H7 (cell line): Measurements from ENCODE around the gene RRN3. TPM values are rescaled to one million over a fixed set of nuclear protein-coding genes. Genes with fewer than 3 reads are reported as not detected.
"Not testable (repeated sequence)": the region's sequence is repeated elsewhere in the genome, so short reads cannot be mapped to it uniquely, and the experiment has no call there.

Source experiments
- DNase-seq: peaks from one replicate; pipeline ENCODE4 v3.0.0; 2012
- H3K27me3 ChIP-seq: 2 replicates; pipeline ENCODE4 v1.6.0; 2011; ENCODE audit warnings: mild to moderate bottlenecking, low read length; ENCODE audit not compliant: control insufficient read depth, insufficient read depth
- H3K36me3 ChIP-seq: replicated peaks from 2 replicates; pipeline ENCODE4 v1.5.1; 2011; ENCODE audit warnings: low read length; ENCODE audit not compliant: control insufficient read depth, insufficient read depth
- H3K4me3 ChIP-seq: 2 replicates; pipeline ENCODE4 v1.5.1; 2011; ENCODE audit warnings: low read depth, mild to moderate bottlenecking, control low read depth, low read length, moderate library complexity; ENCODE audit not compliant: insufficient read depth
- total RNA-seq: library from RNA; depleted of rRNA; stranded (reverse); fragments of >200 nt; shearing (Covaris generic); gene quantifications from 2 replicates; pipeline ENCODE4 v1.2.3, GENCODE V29; 2014

The RRN3 gene
- total RNA-seq, 1 experiment from 2014 or later, result 24.8 TPM

DNA sequence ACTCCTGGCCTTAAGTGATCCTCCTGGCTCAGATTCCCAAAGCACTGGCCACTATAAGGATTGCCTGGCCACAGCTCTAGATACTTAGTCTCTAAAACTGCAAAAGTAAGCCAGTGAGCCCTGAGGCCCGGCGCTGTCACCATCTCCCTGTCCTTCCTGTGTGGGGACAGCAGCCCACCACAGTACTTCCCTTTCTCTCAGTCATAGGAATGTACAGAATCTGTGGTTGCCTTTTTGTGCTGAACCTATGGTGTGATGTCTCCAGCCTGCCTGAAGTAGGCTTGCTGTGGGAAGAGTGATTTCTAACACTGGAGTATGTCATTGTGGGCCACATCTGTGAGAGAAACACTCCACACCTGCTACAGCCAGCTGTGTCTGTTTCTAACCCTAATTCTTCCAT, 62.9 kb downstream of the RRN3 start:
- Histone ChIP-seq H3K27me3 (no peaks in the 10 kb centered on the region), H3K4me3 (no peak overlapping the region), H3K36me3 (peaks cover 42% of the 10 kb centered on the region)
- DNase-seq, result no peak

DNA sequence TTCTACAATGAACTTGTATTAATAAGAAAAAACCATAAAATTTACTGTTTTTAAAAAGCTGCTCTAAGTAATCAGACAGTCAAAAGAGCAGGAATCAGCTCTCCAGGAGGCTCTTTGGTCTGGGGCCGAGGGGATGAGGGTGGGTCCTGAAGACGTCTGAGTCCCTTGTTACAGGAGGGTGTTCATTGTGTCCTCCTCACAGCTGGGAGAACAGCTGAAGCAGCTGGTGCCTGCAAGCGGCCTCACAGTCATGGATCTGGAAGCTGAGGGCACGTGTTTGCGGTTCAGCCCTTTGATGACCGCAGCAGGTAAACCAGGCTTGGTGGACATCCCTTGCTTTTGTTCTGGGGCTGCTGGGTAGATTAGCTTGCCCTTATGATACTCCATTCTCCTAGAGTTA, 64.3 kb downstream of the RRN3 start:
- peaks cover 31% of the 10 kb centered on the region for H3K36me3 ChIP-seq
- not testable (repeated sequence) for H3K4me3 ChIP-seq, H3K27me3 ChIP-seq
- DNase-seq, result peak; percentile 15

DNA sequence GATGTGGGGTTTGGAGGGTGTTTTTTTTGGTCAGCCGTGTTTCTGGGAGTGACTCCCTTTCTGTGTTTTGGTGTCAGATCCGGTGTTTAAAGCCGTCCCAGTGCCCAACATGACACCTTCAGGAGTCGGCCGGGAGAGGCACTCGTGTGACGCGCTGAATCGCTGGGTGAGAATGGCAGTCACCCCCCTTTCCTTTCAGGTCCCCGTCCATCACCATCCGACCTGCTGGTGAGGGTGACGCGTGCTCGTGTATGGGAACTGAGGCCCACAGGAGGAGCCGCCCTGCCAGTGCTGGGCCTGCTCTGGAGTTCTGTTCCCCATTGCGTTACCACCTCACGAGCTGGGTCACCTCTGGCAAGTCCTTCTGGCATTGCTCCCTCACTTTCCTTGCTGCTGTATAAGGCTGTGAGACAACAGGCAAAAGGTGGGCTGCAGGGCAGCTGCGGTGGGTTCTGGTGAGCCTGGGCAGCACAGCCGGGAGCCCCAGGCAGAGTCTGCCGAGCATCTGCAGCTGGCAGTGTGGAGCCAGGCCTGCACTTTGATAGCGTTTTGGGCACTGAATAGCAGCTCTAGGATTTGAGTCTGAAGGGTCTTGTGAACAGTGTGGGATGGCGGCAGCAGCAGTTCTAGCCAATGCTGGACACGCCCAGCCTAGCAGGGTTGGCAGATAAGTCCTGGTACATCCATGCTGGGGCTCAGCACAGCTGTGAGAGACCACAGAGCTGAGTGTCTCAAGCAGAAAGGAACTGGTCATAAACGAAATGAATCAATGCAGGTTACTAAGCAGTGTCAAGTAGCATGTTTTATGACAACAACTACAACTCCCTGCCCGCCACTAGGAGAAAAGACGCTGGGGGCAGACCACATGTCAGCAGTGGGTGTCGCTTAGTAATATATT, 65.0 kb downstream of the RRN3 start:
- DNase-seq, result peak; percentile 41
- H3K36me3 ChIP-seq, result peaks cover 27% of the 10 kb centered on the region

DNA sequence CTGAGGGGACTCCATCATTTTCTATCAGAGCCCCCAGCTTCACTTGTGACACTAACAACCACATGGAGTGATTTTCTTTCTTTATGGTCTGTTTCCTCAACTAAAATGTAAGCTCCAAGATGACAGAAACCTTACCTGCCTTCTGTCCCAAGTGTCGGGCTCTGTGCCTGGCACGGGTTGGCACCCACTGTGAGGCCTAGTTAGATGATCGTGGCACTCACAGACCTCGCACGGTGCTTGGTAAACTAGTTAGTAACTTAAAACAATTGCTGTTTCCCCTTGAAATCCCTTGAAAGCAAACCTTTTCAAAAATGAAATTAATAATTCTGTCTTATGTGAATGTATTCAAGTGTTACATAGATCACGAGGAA, 65.7 kb downstream of the RRN3 start:
- peak; percentile 21 for DNase-seq
- not testable (repeated sequence) for H3K27me3 ChIP-seq
- H3K36me3 ChIP-seq, result peaks cover 22% of the 10 kb centered on the region

More for the DNA sequence above, 65.0 kb downstream of the RRN3 start:
- not testable (repeated sequence) for H3K4me3 ChIP-seq, H3K27me3 ChIP-seq

DNA sequence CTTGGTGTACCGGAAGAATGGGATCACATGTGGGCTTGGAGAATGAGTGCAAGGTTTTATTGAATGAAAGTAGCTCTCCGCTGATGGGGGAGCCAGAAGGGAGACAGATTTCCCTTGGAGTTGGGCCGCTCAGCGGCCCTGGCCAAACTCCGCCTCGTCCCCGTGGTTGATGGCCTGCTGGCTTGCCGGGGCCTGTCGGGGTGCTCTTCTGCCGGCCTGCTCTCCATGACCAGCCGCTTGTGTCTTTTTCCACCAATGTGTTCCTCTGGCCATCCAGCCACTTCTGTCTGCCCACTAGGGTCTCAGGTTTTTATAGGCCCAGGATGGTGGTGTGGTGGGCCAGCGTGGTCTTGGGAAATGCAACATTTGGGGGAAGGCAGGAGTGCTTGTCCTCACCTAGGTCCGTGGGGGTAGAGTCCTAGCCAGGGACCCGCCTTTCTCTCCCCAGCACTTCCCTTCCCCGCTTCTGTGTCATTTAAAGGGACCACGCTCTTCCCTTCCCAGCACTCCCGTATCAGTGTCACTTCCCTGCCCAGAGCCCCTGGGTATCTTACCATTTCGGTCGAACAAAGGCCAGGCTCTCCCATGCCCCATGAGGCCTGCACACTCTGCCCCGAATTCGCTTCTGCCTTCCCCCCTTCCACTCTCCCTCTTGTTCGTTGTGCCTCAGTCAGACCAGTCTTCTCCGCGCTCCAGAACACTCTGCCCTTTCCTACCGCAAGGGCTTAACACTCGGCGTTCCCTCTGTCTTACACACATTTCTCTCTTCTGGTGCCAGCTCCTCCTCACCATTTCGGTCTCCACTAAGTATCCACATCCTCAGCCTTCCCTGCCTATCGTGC, 66.3 kb downstream of the RRN3 start:
- H3K36me3 ChIP-seq, result peaks cover 20% of the 10 kb centered on the region
- H3K4me3 ChIP-seq, H3K27me3 ChIP-seq: not testable (repeated sequence)
- peak; percentile 53 for DNase-seq

More for the DNA sequence above, 65.7 kb downstream of the RRN3 start:
- H3K4me3 ChIP-seq, result not testable (repeated sequence)

DNA sequence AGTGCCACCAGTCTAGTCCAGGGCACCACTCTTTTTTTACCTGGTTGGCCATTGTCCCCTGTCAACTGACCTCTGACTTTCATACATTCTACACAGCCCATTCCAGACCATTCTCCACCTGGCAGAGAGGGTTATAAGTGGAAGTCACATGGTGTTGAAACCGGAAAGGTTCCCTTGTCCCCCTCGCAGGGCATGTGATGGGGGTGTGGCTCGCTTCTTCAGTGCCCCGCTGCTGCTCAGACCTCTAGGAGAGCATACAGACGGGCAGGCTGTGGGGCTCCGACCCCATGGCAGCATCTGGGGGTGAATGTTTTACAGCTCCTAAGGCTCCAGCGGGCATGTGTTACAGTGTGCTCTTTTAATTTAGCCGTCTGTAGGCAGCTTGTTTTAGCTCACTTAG, 67.0 kb downstream of the RRN3 start:
- H3K36me3 ChIP-seq, result peaks cover 18% of the 10 kb centered on the region
- not testable (repeated sequence) for H3K27me3 ChIP-seq, H3K4me3 ChIP-seq, DNase-seq

DNA sequence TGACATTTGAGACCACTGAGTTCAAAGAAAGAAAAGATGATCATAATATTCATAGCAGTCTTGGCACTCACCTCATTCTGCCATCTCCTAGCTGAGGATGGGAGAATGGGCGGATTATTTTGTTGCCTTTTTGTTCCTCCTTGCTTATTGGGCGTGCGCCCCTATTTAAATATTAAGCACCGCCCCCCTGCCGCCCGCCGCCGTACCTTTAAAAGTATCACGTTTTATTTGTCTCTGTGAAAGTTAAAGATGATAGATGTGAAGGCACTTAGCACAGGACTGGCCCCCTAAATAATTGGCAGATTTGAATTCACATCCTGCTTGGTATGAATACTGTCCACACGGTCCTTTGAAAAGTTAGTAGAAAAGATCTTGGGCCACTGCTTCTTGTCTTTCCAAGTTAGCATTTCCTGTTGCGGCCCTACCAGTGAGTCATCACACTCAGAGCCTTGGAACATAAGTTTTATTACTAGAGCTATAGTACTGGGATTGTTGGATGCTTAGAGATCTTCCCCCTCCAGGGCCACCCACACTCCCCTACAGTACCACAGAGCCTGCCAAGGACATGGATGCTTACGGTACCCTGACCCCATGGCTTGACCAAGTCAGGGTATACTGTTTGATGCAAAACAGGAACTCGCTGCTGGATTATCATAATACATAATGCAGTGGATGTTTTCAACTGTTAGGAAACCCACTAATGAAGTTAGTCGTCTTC, 68.7 kb downstream of the RRN3 start:
- not testable (repeated sequence) for H3K4me3 ChIP-seq, H3K27me3 ChIP-seq
- DNase-seq, result peak; percentile 63
- peaks cover 13% of the 10 kb centered on the region for H3K36me3 ChIP-seq

DNA sequence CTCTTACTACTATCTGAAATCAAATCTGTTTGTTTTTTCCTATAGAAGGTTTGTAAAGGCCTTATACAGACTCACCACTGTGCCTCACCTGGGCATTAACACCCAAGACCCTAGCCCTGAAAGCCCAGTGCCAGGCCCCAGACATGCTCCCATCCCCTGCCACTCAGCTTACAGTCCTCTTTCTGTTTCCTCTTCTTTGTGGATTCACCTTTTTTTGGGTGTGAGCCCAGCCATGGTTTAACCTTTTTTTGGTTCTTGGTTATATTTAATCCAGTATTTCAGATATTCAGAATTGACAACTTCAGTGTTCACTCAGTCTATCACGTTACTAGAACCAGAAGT, 69.2 kb downstream of the RRN3 start:
- peaks cover 13% of the 10 kb centered on the region for H3K36me3 ChIP-seq
- H3K4me3 ChIP-seq, H3K27me3 ChIP-seq, DNase-seq: not testable (repeated sequence)

DNA sequence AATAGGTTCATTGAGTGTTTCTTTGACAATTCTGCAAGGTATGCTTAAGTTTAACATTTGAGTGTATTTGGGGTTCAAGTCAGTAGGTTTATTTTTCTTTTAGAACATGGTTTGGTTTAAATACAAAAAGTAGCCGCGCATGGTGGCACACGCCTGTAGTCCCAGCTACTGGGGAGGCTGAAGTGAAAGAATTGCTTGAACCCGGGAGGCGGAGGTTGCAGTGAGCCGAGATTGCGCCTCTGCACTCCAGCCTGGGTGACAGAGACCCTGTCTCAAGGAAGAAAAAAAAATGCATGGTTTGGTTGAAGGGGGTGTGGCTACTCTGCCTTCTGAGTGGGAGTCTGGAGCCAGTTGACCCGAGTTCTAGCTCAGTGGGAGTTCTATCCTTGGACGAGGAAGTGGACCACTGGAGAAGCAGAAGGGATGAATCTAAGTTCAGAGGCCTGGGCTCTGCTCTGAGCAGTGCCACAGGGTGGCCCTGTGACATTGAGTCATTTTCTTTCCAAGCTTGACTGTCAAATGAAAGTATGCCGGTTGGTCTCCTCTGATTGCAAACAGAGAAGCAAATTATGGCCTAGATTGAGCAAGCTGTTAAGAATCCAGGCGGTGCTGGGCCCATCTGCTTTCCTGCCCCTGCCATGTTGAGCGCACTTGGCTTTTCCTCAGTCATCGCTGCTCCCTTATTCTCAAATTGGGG, 70.5 kb downstream of the RRN3 start:
- not testable (repeated sequence) for DNase-seq, H3K27me3 ChIP-seq, H3K36me3 ChIP-seq, H3K4me3 ChIP-seq

DNA sequence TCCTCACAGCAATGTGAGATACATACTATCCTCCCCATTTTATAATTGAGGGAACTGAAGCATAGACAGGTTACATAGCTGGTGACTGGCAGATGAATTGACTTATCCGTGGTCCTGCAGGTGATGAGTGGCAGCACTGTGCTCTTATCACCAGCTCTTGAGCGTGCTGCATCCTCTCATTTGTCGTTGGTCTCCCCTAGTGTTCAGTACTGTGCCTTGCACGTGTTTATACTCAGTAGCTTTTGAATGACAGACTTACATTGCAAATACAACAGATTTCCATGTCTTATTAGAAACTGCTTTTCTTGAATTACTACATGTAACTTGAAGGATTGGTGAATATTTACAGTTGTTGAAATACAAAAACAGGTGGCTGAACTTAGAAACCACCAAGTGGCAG, 71.9 kb downstream of the RRN3 start:
- peak; percentile 63 for DNase-seq

DNA sequence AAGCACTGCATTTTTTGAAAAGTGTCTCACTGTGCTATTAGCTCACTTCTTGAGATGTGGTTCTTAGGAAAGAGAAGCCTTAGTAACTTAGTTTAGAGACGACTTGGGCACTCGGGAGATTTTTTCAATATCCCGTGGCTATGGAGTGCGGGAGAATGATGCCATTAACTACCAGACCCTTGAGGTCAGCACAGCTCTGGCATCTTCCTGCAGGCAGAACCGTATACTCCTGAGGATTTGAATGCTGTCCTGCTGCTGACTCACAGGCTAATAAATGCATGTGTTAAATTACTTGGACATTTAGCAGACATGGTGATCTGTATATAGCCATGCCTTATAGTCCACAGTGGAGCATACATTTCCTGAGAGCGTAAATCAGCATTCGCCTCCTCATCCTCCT, 72.6 kb downstream of the RRN3 start:
- not testable (repeated sequence) for DNase-seq, H3K4me3 ChIP-seq, H3K27me3 ChIP-seq
- H3K36me3 ChIP-seq, result peaks cover 10% of the 10 kb centered on the region

More for the DNA sequence above, 71.9 kb downstream of the RRN3 start:
- not testable (repeated sequence) for H3K27me3 ChIP-seq, H3K4me3 ChIP-seq, H3K36me3 ChIP-seq

DNA sequence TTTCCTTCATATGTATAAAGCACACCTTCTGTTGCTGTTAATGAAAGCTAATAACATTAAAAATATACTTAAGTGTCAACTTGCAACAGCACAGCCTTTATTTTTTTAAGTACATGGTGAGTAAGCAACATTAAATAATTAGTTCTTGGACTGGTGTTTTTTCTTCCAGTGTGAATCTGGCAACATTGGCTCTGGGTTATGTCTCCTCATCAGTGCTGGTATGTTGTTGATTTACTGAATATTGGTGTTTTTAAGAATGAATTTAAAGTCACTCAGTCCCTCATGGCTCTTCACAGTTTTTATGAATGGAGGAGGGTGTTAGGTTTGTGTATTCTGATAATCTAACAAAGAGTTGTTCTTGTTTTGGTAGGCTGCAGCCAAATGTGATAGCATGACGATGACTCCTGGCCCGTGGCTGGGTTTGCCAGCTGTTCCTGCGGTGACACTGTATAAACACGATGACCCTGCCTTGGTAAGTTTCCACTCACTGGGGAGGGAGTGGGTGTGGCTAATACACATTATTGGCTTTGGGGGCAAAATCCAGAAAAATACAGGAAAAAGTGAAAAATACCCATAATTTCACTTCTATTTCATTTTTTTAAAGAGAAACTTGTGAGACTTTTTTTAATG, 77.0 kb downstream of the RRN3 start:
- DNase-seq, H3K27me3 ChIP-seq, H3K4me3 ChIP-seq: not testable (repeated sequence)
- peaks cover 10% of the 10 kb centered on the region for H3K36me3 ChIP-seq

DNA sequence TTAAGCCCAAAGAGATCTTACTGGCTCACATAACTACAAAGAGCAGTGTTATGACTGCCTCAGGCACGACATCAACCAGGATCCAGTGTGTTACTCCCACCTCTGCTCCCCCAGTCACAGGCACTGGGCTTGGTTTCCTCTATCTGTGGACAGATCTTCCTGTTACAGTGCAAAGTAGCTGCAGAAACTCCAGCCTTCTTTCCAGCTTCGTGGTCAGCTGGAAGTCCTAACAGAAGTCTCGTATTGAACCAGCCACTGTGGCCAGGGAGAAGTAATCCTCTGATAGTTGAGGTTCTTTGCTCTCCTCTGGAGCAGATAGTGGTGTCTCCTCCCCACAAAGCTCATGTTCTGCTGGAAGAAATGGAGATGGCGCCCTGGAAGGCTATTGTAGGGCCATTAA, 77.7 kb downstream of the RRN3 start:
- DNase-seq, H3K27me3 ChIP-seq, H3K36me3 ChIP-seq, H3K4me3 ChIP-seq: not testable (repeated sequence)

DNA sequence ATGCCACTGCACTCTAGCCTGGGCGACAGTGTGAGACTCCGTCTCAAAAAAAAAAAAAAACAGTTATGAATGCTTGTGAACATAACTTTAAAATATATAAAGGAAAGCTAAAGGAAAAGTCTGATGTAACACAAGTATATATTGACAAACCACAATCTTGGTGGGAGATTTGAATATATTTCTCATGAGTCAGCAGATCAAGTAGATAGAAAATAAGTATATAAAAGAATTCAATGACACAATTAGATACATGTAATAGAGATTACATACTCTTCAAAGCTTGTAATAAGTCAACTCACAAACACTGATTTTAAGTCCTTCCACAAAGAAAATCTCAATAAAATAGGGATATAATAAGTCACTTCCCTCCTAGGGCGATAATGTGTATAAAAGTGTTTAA, 78.4 kb downstream of the RRN3 start:
- not testable (repeated sequence) for H3K4me3 ChIP-seq, DNase-seq, H3K27me3 ChIP-seq, H3K36me3 ChIP-seq
